NCI-H2081 treated with DMSO at 0.1 percent for 48 hours (cell line): ENCODE data around the gene CANX.
"Not testable (repeated sequence)": the region's sequence is repeated elsewhere in the genome, so short reads cannot be mapped to it uniquely, and the experiment has no call there.

Experiments
- DNase-seq: peaks from one replicate; lab custom pipeline; 2025; lab: John Stamatoyannopoulos, UW

CANX gene

DNA sequence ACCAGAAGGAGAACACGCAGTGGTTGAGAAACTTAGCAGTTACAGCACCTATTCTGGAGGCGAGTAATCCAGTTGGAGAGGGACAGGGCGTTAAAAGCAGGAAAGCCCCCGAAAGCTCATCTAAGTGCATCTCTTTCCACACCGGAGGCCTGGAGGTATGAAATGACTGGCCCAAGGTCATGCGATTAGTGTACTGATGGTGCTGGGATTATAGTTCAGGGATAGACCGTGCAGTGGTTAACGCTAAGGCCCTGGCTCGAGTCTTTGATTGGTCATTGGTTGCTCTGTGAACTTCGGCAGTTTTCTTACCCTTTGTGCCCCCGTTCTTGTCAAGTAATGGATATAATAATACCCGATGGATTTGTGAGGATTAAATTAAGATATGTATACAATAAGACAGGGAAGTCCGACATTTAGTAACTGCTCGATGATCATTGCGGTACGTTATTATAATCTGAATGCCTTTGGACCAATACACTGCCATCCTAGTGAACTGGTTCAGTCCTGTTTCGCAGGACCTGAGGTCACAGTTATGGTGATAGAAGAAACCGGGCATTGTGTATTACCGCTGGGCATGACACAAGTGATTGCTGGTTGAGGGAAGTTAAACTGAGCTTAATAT, 960 bp downstream of the CANX start:
- no peak for DNase-seq

DNA sequence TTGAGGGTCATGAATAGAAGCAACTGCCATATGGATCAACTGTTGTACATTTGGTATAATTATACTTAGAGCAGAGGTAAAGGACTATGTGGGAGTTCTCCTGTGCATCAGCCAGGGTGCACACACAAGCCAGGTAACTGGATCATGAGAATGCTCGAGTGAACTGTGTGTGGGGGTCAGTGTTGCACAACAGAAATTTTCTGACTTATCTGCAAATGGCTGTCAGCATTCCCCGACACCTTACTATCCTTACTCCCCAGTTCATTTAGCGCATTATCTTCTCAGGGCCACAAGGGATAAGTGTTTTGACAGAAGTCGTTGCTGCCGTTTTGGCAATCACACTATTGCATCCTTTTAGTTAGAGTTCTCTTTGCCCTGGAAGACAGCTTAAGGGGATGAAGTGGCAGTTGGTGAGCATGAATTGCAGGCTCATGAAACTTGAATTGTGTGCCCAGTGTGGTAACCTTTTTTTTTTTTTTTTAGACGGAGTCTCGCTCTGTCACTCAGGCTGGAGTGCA, 1.7 kb downstream of the CANX start:
- no peak for DNase-seq

DNA sequence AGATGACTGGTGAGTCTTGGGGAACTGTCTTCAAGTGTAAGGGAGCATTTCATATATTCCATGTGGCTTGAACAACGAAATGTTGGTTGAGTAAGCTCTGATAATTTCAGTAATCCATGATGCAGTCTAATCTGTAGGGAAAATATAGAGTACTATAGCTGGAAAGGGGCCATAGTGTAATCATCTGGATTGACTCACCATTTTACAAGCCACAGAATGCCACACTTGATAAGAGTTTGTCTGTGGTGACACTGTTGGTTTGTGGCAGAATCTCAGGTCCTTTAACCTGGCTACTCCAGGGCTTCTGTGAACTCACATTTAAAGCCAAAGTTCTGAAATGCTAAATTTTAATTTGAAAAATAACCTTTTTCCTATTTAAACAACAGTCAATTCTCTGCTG, 17.5 kb downstream of the CANX start:
- no peak for DNase-seq

DNA sequence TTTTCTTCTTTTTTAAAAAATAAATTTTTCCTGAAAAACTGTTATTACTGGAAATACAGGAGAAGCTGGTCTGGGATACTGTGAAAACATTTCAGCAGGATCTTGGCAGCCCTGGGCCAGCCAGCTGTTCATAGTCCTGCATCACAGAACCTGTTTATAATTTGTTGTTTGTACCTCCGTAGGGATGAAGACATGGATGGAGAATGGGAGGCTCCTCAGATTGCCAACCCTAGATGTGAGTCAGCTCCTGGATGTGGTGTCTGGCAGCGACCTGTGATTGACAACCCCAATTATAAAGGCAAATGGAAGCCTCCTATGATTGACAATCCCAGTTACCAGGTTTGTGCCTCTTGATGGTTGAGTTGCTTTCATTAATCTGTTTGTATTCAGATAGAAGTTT, 21.5 kb downstream of the CANX start:
- no peak for DNase-seq

DNA sequence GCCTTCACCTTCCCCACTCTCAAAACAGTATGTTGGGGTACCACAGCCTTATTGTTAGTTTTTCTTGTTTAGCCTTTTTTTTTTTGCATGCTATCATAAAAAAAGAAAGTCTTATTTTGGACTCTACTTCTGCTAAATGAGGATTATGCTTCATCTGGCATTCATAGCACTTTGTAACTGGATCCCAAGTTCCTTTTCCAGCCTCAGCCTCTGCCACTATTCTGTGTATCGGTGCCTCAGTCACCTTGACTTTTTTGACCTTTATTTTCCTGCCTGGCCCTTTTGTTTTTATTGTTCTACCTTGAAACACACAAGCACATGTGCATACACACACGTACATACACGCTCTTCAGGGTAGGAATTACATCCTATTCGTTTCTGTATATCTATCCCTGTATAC, 25.4 kb downstream of the CANX start:
- DNase-seq, result no peak

DNA sequence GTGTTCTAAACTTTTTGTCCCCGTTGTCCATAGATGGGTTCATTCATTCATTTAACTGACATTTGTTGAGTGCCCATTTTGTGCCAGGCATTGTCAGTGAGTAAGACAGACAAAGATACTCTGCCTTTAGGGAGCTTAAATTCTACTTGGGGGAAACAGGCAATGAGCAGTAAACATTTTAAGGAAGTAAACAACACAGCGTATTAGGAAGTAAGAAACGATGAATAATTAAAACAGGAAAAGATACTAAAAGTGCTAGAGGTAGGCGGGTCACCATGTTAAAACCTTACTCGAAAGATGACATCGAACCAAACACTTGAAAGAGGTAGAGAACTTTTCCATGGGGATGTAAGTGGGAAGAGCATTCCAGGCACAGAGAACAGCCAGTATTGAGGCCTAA, 28.3 kb downstream of the CANX start:
- no peak for DNase-seq

DNA sequence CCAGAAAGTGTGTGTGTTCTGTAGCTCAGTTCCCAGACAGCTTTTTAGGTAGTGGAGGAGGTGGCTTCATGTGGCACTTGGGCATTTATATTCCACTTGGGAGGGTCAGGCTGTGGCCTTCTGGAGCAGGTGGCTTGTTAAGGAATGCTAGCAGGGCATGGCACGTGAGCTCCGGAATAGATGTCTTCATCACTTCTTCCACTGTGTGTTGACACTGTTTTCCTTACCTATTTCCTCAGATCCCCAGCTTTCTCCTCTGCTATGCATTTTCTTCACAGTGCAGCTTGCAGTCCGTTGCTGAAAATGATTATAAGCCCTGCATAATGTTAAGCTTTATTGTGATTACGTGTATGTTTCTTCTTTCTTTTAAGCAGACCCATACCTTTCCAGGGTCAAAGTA, 30.5 kb downstream of the CANX start:
- DNase-seq, result no peak

DNA sequence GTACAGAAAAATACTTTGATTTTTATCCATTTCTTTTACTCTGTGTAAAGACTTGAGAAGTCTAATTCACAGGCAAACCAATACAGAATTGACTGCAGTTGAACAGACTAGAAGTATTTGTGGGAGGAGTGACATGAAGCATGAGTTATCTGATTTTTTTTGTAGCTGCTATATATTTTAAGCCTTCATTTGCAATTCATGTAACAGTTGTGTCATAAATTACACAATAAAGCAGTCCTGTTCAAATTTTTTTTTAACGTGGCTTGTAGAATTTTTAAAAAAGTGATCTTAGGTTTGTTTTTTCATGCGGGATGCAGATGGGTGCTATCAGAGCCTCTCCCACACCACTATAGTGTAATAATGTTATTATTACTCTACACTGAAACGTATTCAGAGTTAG, 31.0 kb downstream of the CANX start:
- no peak for DNase-seq

DNA sequence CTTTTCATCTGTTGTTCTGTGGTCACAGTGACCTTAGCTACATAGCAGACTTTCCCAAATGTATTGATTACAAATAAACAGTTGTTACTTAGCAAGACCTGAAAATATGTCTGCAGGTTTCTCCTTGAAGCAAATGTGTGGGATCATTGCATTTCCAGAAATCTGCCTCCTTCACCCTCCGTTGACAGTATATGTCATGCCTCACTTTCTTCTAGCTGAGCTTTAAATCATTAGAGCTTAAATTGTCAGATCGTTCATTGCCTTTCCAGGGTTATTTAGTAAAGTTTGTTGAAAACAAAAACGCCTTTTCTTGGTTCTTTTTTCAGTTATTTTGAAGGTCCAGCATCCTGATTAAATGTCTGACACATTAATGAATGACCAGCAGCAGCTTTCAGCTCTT, 31.6 kb downstream of the CANX start:
- DNase-seq, result no peak

DNA sequence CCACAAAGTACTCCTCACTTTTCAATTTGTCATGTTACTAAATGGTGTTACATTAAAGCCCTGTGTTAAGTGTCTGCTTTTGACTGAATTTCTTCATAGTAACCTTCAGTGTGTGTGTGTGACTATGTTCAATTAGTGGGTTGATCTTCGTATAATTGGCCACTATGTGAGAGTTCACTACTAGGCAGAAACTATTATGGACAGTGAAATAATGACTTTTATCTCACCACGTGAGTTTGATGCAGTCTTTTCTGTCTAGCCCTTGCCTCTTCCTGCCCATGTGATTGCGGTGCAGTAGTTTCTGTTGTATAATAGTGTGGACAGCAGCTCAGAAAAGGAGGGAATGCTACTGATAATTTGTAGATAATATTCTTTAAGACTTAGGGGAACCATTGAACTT, 32.1 kb downstream of the CANX start:
- no peak for DNase-seq

DNA sequence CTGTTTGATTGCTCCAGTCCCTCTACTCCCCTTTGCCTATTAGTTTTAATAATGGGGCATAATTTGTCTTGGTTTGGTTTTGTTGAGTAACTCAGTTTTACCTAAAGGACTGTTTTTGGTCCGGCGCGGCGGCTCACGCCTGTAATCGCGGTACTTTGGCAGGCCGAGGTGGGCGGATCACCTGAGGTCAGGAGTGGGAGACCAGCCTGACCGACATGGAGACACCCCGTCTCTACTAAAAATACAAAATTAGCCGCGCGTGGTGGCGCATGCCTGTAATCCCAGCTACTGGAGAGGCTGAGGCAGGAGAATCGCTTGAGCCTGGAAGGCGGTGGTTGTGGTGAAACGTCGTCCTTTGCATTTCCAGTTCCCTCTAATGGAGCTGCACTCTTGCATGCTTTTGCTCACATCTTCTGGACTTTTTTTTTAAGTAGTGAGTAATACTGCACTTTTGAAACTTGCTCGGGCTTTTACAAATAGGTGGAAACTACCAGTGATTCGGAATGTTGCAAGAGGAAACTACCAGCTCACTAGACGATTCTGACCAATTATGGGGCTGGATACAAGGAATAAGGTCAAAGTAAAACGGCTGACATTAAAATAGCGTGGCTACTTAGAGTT, 33.1 kb downstream of the CANX start:
- DNase-seq, result no peak

DNA sequence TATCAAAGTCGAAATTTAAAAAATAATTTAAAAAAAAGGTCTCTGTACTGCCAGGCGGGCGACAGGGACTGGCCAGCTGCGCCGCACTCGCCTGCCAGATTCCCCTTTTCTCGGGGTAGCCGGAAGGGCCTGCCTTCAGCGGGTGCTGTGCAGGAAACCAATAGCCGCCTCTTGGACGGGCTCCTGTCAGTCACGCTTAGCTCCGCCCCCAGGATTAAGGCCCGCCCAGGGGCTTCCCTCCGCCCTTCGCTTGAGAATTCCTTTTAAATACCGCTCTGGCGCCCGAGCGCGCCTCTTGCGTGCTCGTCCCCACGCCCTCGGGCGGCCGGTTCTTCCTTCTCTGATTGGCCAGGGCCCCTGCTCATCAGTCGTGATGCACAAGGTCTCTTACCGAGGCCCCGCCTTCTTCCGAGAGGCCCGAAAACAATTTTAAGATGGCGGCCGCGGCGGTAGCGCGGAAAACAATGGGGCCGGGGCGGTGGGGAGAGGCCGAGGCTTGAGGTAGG, 33.7 kb downstream of the CANX start, which contains the start of gene MAML1:
MAML1 (plus strand) TSS at position 411 of the 506 bp plus-strand sequence. CDS start 291 bp downstream, outside the sequence.
- DNase-seq, result peak; percentile 98

DNA sequence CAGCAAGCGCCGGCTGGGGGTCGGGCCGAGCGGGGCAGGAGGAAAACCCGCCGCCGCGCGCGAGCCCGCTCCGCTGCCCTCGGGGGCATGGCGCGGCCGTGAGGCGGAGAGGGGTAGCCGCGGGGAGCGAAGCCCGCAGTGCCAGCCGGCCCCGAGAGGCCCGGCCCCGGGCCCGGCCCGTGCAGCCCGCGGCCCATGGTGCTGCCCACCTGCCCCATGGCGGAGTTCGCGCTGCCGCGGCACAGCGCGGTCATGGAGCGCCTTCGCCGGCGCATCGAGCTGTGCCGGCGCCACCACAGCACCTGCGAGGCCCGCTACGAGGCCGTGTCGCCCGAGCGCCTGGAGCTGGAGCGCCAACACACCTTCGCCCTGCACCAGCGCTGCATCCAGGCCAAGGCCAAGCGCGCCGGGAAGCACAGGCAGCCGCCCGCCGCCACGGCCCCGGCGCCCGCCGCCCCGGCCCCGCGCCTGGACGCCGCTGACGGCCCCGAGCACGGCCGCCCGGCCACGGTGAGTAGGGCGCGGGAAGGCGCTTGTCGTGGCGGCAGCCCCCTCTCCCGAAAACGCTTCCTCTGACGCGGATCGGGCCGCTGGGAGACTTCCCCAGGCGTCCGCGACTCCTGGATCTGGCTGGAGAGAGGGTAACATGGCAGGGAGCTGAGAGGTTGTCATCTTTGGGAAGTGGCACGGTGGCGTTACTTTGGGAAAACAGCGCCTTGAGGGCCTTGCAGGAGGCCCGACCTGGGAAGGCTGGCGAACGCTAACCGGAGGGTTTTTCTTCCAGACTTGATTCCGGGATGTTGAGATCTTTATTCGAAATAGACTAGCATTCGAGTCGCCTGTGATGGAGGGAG, 34.4 kb downstream of the CANX start:
- no peak for DNase-seq

DNA sequence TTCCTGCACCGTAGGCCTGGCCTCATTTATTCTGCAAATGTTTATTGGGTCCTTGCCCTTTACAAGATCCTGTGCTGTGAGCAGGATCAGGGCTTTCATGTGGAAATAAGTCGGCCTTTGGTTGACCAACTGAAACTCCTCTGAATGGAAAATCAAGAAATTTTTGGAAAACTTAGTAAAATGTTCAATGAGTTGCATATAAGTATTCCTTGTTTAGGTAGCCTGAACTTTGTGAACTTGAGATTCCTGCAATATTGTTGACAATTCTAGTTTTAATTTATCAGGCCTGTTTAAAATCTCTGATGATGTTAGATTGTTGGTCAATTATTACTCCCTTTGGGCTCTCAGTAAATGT, 35.0 kb downstream of the CANX start:
- DNase-seq, result no peak

DNA sequence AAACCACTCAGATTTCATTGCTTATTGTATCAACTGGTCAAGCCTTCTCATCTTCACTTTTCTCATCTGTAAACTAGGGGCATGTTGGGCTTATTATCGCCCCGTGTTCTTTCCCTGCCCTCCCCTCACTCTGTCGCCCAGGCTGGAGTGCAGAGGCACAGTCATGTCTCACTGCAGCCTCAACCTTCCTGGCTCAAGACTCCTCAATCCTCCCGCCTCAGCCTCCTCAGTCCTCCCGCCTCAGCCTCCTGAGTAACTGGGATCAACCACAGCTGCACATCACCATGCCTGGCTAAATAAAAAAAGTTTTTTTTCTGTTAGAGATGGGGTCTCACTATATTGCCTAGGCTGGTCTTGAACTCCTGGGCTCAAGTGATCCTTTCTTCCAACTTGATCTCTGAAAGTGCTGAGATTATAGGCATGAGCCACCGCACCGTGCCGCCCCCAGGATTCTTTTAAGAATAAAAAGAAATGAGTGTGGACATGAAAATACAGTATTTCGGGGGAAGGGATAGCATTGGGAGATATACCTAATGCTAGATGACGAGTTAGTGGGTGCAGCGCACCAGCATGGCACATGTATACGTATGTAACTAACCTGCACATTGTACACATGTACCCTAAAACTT, 35.9 kb downstream of the CANX start:
- DNase-seq, result no peak

DNA sequence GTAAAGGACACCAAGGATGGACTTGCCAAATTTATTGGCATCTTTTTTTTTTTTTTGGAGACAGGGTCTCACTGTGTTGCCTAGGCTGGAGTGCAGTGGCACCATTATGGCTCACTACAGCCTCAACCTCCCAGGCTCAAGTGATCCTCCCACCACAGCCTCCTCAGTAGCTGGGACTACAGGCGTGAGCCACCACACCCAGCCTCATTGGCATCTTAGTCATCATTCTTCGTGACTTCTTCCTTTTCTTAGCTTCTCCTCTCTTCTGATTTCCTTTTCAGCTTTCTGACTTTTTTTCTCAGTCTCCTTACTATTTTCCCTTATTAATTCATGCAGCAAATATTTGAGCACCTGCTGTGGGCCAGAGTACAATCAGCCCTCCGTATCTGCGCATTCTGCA, 40.0 kb downstream of the CANX start:
- DNase-seq, result no peak

DNA sequence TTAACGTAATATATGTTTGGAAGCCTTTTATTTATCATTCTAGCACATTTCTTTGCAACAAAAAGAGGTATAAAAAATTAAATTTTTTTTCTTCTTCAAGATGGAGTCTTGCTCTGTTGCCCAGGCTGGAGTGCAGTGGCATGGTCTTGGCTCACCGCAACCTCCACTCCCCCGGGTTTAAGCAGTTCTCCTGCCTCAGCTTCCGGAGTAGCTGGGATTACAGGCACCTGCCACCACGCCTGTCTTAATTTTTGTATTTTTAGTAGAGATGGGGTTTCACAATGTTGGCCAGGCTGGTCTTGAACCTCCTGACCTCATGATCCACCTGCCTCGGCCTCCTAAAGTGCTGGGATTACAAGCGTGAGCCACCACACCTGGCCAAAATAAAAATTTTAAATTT, 45.3 kb downstream of the CANX start:
- DNase-seq, result not testable (repeated sequence)

DNA sequence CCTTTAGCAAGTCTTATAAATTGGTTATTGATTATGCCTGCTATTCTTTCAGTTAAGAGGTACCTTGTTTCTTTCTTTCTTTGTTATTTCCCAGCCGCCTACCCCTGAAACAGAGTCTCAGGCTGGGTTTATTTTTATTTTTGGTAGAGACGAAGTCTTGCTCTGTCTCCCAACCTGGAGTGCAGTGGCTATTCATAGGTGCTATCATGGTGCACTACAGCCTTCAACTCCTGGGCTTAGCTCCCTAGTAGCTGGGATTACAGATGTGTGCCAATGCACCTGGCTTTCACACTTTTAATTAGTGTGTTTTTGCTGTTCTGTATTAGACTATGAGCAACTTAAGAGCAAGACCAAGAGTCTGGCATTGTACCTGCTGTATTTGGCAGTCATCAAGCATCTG, 48.1 kb downstream of the CANX start:
- DNase-seq, result no peak

DNA sequence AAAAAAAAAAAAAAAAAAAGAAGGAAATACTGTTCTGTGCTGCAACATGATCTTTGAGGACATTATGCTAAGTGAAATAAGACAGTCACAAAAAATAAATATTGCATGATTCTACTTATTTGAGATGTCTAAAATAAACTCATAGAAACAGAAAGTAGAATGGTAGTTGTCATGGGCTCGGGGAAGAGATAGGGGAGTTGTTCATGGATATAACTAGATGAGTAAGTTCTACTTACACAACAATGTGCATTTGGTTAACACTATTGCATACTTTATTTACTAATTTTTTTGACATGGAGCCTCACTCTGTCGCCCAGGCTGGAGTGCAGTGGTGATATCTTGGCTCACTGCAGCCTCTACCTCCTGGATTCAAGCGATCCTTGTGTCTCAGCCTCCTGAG, 49.0 kb downstream of the CANX start:
- no peak for DNase-seq

DNA sequence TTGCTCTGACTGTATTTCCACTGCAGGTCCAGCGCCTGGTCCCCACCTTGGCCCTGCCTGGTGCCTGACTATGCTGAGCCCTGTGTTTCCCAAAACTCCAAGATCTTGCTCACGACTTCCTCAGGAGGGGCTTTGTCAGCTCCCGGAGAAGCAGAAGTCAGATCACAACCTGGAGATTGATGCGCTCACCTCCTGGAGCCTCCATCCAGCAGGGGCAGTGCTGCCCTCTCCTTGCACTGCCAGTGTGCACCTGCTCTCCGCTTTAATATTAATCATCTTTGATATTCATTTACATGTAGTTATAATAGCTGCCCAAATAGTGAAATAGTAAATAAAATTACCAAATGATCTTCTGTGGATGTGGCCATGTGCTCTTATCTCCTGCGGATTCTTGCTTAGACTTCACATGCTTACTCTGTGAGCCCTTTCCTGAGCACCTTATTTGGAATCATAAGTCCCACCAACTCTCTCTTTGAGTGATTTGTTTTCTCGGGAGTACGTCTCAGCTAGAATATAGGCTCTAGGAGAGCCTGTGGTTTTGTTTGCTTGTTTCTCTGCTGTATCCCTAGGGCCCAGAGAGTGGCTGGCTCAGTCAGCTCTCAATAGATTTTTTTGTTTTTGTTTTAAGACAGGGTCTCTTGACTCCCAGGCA, 51.2 kb downstream of the CANX start:
- no peak for DNase-seq

DNA sequence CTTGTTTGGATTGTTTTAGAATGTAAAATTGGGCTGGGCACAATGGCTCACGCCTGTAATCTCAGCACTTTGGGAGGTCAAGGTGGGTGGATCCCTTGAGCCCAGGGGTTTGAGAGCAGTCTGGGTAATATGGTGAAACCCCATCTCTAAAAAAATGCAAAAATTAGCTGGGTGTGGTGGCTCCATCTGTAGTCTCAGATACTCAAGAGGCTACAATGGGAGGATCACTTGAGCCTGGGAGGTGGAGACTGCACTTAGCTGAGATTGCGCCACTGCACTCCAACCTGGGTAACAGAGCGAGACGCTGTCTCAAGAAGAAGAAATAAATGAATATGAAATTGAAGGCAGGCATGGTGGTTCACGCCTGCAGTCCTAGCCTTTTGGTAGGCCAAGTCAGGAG, 55.2 kb downstream of the CANX start:
- no peak for DNase-seq

DNA sequence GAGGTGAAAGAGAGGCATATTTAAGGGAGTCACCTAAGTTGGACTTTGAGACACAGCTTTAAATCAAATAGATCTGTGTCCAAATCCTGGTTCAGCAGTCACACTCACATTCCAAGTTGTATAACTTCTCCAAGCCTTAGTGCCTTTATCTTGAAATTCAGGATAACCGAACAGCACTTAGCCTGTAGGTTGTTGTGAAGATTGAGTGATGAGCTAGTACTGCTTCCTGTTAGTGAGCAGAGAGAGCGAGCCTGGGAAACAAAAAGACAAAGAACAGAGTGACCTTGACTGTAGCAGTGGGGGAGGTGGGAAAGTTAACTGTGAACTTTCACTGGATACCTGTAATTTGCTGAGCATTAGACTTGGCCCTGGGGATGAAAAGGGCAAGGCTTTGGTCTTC, 56.3 kb downstream of the CANX start:
- DNase-seq, result no peak
